ENCODE data around the gene ANKS1B.

ANKS1B gene

GRCh38 chr12:98895086-98895651 lies 1089.6 kb downstream of the ANKS1B start:
- Mint-ChIP-seq H3K9me3 (ENCODE audit: low read depth) (no peaks in the 10 kb centered on the region), H3K36me3 (no peaks in the 10 kb centered on the region), H3K4me3 (no peak overlapping the region), H3K27me3 (peaks cover 40% of the 10 kb centered on the region), H3K4me1 (ENCODE audit: low read depth) (peaks cover 2% of the 10 kb centered on the region), H3K27ac (no peak overlapping the region)

- Mint-ChIP-seq H3K27ac (no peak overlapping the region), H3K36me3 (no peaks in the 10 kb centered on the region), H3K4me1 (ENCODE audit: low read depth) (peaks cover 2% of the 10 kb centered on the region), H3K27me3 (peaks cover 43% of the 10 kb centered on the region), H3K9me3 (ENCODE audit: low read depth) (no peaks in the 10 kb centered on the region), H3K4me3 (no peak overlapping the region)
Observed at GRCh38 chr12:98894412-98895085, 1090.2 kb downstream of the ANKS1B start.

- peaks cover 2% of the 10 kb centered on the region for H3K4me1 Mint-ChIP-seq (ENCODE audit: low read depth)
Observed at GRCh38 chr12:98893675-98894411, 1090.9 kb downstream of the ANKS1B start.

GRCh38 chr12:98893126-98893674 lies 1091.5 kb downstream of the ANKS1B start:
- Mint-ChIP-seq H3K9me3 (ENCODE audit: low read depth) (no peaks in the 10 kb centered on the region), H3K36me3 (no peaks in the 10 kb centered on the region), H3K27ac (no peak overlapping the region), H3K27me3 (peaks cover 46% of the 10 kb centered on the region), H3K4me1 (ENCODE audit: low read depth) (peaks cover 2% of the 10 kb centered on the region), H3K4me3 (no peak overlapping the region)

More at GRCh38 chr12:98893675-98894411, 1090.9 kb downstream of the ANKS1B start:
- Mint-ChIP-seq H3K9me3 (ENCODE audit: low read depth) (no peaks in the 10 kb centered on the region), H3K4me3 (no peak overlapping the region), H3K27ac (no peak overlapping the region), H3K36me3 (no peaks in the 10 kb centered on the region), H3K27me3 (peaks cover 45% of the 10 kb centered on the region)

- no peaks in the 10 kb centered on the region for H3K9me3 Mint-ChIP-seq (ENCODE audit: low read depth)
- H3K4me3 Mint-ChIP-seq: no peak overlapping the region
- H3K27ac Mint-ChIP-seq: no peak overlapping the region
- H3K27me3 Mint-ChIP-seq: peaks cover 12% of the 10 kb centered on the region
- no peaks in the 10 kb centered on the region for H3K4me1 Mint-ChIP-seq (ENCODE audit: low read depth)
- H3K36me3 Mint-ChIP-seq: no peaks in the 10 kb centered on the region
Observed at GRCh38 chr12:98885778-98886177, 1099.0 kb downstream of the ANKS1B start.

GRCh38 chr12:98883231-98883630 lies 1101.5 kb downstream of the ANKS1B start:
- Mint-ChIP-seq H3K36me3 (no peaks in the 10 kb centered on the region), H3K4me3 (no peak overlapping the region), H3K27ac (no peak overlapping the region), H3K9me3 (ENCODE audit: low read depth) (no peaks in the 10 kb centered on the region), H3K4me1 (ENCODE audit: low read depth) (no peaks in the 10 kb centered on the region), H3K27me3 (peaks cover 11% of the 10 kb centered on the region)

GRCh38 chr12:98882526-98882925 lies 1102.2 kb downstream of the ANKS1B start:
- Mint-ChIP-seq H3K4me1 (ENCODE audit: low read depth) (no peaks in the 10 kb centered on the region), H3K27me3 (peaks cover 9% of the 10 kb centered on the region), H3K36me3 (no peaks in the 10 kb centered on the region), H3K9me3 (ENCODE audit: low read depth) (no peaks in the 10 kb centered on the region), H3K4me3 (no peak overlapping the region), H3K27ac (no peak overlapping the region)

- Mint-ChIP-seq H3K27me3 (peaks cover 6% of the 10 kb centered on the region), H3K36me3 (no peaks in the 10 kb centered on the region), H3K4me3 (no peak overlapping the region), H3K27ac (no peak overlapping the region), H3K9me3 (ENCODE audit: low read depth) (no peaks in the 10 kb centered on the region), H3K4me1 (ENCODE audit: low read depth) (no peaks in the 10 kb centered on the region)
Observed at GRCh38 chr12:98873776-98874175, 1111.0 kb downstream of the ANKS1B start.

GRCh38 chr12:98870504-98870903 lies 1114.2 kb downstream of the ANKS1B start:
- no peak overlapping the region for H3K27ac Mint-ChIP-seq
- H3K27me3 Mint-ChIP-seq: peaks cover 3% of the 10 kb centered on the region
- no peaks in the 10 kb centered on the region for H3K4me1 Mint-ChIP-seq (ENCODE audit: low read depth)
- H3K9me3 Mint-ChIP-seq (ENCODE audit: low read depth): no peaks in the 10 kb centered on the region
- H3K36me3 Mint-ChIP-seq: no peaks in the 10 kb centered on the region
- H3K4me3 Mint-ChIP-seq: no peak overlapping the region

- no peak overlapping the region for H3K27ac Mint-ChIP-seq
- peaks cover 3% of the 10 kb centered on the region for H3K27me3 Mint-ChIP-seq
- no peak overlapping the region for H3K4me3 Mint-ChIP-seq
- no peaks in the 10 kb centered on the region for H3K36me3 Mint-ChIP-seq
- no peaks in the 10 kb centered on the region for H3K4me1 Mint-ChIP-seq (ENCODE audit: low read depth)
- H3K9me3 Mint-ChIP-seq (ENCODE audit: low read depth): no peaks in the 10 kb centered on the region
Observed at GRCh38 chr12:98869886-98870503, 1114.7 kb downstream of the ANKS1B start.

GRCh38 chr12:98868538-98868937 lies 1116.2 kb downstream of the ANKS1B start:
- Mint-ChIP-seq H3K4me3 (no peak overlapping the region), H3K27me3 (peaks cover 3% of the 10 kb centered on the region), H3K27ac (no peak overlapping the region), H3K36me3 (no peaks in the 10 kb centered on the region), H3K9me3 (ENCODE audit: low read depth) (no peaks in the 10 kb centered on the region), H3K4me1 (ENCODE audit: low read depth) (no peaks in the 10 kb centered on the region)

- H3K27ac Mint-ChIP-seq: no peak overlapping the region
- no peak overlapping the region for H3K4me3 Mint-ChIP-seq
- peaks cover 3% of the 10 kb centered on the region for H3K27me3 Mint-ChIP-seq
- no peaks in the 10 kb centered on the region for H3K4me1 Mint-ChIP-seq (ENCODE audit: low read depth)
- H3K36me3 Mint-ChIP-seq: no peaks in the 10 kb centered on the region
- H3K9me3 Mint-ChIP-seq (ENCODE audit: low read depth): no peaks in the 10 kb centered on the region
Observed at GRCh38 chr12:98868076-98868475, 1116.7 kb downstream of the ANKS1B start.

GRCh38 chr12:98864363-98864762 lies 1120.4 kb downstream of the ANKS1B start:
- Mint-ChIP-seq H3K4me1 (ENCODE audit: low read depth) (no peaks in the 10 kb centered on the region), H3K4me3 (no peak overlapping the region), H3K36me3 (no peaks in the 10 kb centered on the region), H3K27me3 (peaks cover 2% of the 10 kb centered on the region), H3K9me3 (ENCODE audit: low read depth) (no peaks in the 10 kb centered on the region), H3K27ac (no peak overlapping the region)

- Mint-ChIP-seq H3K4me1 (ENCODE audit: low read depth) (no peaks in the 10 kb centered on the region), H3K4me3 (no peak overlapping the region), H3K36me3 (no peaks in the 10 kb centered on the region), H3K9me3 (ENCODE audit: low read depth) (no peaks in the 10 kb centered on the region), H3K27ac (no peak overlapping the region), H3K27me3 (peaks cover 2% of the 10 kb centered on the region)
Observed at GRCh38 chr12:98863167-98863566, 1121.6 kb downstream of the ANKS1B start.

- Mint-ChIP-seq H3K27ac (no peak overlapping the region), H3K36me3 (no peaks in the 10 kb centered on the region), H3K4me3 (no peak overlapping the region), H3K9me3 (ENCODE audit: low read depth) (no peaks in the 10 kb centered on the region), H3K4me1 (ENCODE audit: low read depth) (no peaks in the 10 kb centered on the region), H3K27me3 (no peaks in the 10 kb centered on the region)
Observed at GRCh38 chr12:98861251-98861650, 1123.5 kb downstream of the ANKS1B start.

Data from activated naive CD8-positive, alpha-beta T cell (primary cell).